GM21390 (cell line): ENCODE measurements around the gene OR2T12.
"Not testable (repeated sequence)": the region's sequence is repeated elsewhere in the genome, so short reads cannot be mapped to it uniquely, and the experiment has no call there.

Experiments
- ATAC-seq: cut with Tn5 transposase; IDR thresholded peaks from one replicate; pipeline ENCODE4 v1.9.1; 2021; ENCODE audit not compliant: unreplicated experiment

Gene OR2T12

GRCh38 chr1:248303324-248303723, at the start of gene OR2T12:
TSS of gene OR2T12 (minus strand) at chr1:248303424. CDS start at chr1:248295578, 7,846 bp downstream.
- no peak for ATAC-seq

GRCh38 chr1:248348475-248348874, 45.3 kb upstream of the OR2T12 start, which contains the start of gene OR14C36:
TSS of gene OR14C36 (plus strand) at chr1:248348775. CDS start at chr1:248348775, 0 bp downstream.
- no peak for ATAC-seq

GRCh38 chr1:248343451-248343850, 40.2 kb upstream of the OR2T12 start:
- ATAC-seq, result no peak

GRCh38 chr1:248324468-248324867, 21.2 kb upstream of the OR2T12 start, which contains the start of gene OR2M7:
TSS of gene OR2M7 (minus strand) at chr1:248324568. CDS start at chr1:248324568, 0 bp downstream.
- ATAC-seq, result no peak

- ATAC-seq, result no peak
Measured at GRCh38 chr1:248316796-248317195, 13.6 kb upstream of the OR2T12 start.

- not testable (repeated sequence) for ATAC-seq
Measured at GRCh38 chr1:248306740-248307139, 3.5 kb upstream of the OR2T12 start.

GRCh38 chr1:248306103-248306502, 2.9 kb upstream of the OR2T12 start:
- no peak for ATAC-seq

- ATAC-seq, result not testable (repeated sequence)
Measured at GRCh38 chr1:248305672-248306071, 2.4 kb upstream of the OR2T12 start.

GRCh38 chr1:248288391-248288790, 14.8 kb downstream of the OR2T12 start:
- ATAC-seq, result no peak

- no peak for ATAC-seq
Measured at GRCh38 chr1:248277876-248278275, 25.3 kb downstream of the OR2T12 start, which contains the start of gene OR2T33. TSS of gene OR2T33 (minus strand) at chr1:248277976. CDS start at chr1:248273814, 4,162 bp downstream.

GRCh38 chr1:248273225-248273624, 30.0 kb downstream of the OR2T12 start:
- ATAC-seq, result not testable (repeated sequence)

GRCh38 chr1:248268178-248268577, 35.0 kb downstream of the OR2T12 start:
- ATAC-seq, result no peak

GRCh38 chr1:248259309-248259708, 43.9 kb downstream of the OR2T12 start:
- ATAC-seq, result not testable (repeated sequence)

- peak; percentile 90 for ATAC-seq
Measured at GRCh38 chr1:248243204-248243603, 60.0 kb downstream of the OR2T12 start.
